Measurements from ENCODE around the gene AK6.

AK6 gene

DNA sequence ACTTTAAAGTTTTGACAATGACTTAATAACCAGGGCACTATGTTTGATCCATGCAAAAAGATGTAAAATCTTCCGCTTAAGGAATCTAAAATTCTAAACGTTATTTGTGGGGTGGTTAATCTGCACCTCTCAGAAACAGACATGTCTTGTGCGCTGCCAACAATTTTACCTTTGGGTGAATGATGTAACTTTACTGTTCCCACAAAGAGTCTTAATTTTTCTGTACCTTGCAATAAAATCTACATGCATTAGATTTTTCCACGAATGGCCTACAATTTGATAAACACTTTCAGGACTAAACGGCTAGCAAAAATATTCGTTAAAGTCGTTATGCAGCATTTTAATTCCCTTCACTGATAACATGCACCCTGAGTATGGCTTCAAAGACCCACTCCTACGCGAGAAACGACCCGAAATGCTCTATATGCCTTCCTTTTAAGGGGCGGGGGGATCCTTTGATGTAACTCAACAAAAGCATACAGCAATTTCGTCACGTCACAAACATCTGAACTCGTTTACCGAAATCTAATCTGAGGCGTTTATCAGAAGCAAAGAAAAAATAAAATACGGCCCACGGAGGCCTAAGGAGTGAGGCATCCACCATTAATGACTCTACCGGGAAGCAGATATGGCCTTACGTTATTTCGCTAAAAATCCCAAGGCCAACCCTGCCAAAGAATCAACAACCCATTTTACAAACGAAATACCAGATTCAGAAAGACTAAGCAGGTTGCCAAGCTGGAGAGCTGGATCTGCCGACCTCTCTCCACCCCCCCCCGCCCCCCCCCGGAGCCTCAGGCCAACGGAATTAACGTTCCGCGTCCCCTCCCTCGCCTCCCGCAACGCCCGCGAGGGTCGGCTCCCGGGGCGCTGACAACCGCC lies 621 bp downstream of the AK6 start:
- no peak for DNase-seq
- peaks cover 0 to 35% (median 15%) of the 10 kb centered on the region in 4 donors for H3K4me1 ChIP-seq
- TF ChIP-seq, protein P1, sequence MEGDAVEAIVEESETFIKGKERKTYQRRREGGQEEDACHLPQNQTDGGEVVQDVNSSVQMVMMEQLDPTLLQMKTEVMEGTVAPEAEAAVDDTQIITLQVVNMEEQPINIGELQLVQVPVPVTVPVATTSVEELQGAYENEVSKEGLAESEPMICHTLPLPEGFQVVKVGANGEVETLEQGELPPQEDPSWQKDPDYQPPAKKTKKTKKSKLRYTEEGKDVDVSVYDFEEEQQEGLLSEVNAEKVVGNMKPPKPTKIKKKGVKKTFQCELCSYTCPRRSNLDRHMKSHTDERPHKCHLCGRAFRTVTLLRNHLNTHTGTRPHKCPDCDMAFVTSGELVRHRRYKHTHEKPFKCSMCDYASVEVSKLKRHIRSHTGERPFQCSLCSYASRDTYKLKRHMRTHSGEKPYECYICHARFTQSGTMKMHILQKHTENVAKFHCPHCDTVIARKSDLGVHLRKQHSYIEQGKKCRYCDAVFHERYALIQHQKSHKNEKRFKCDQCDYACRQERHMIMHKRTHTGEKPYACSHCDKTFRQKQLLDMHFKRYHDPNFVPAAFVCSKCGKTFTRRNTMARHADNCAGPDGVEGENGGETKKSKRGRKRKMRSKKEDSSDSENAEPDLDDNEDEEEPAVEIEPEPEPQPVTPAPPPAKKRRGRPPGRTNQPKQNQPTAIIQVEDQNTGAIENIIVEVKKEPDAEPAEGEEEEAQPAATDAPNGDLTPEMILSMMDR (IDR thresholded peaks at IDR 0.05), result no peak
- H3K27me3 ChIP-seq, result no peaks in the 10 kb centered on the region
- intact Hi-C loops (cut with DNase I; ENCODE audit: low total_unique reads), result loop anchor here (5.0 to 10.0 kb wide), 2 partner anchors 134 to 276 kb away; partner anchors contain the start of genes CDK7 and SLC30A5
- H3K36me3 ChIP-seq, result peaks cover 18 to 35% (median 20%) of the 10 kb centered on the region in 3 donors
- H3K4me3 ChIP-seq, result peak overlapping the region; percentile 78 to 91
- peak overlapping the region; percentile 95 to 97 for H3K27ac ChIP-seq
- H3K9me3 ChIP-seq, result no peaks in the 10 kb centered on the region

- peaks cover 18 to 42% (median 20%) of the 10 kb centered on the region in 3 donors for H3K36me3 ChIP-seq
- no peaks in the 10 kb centered on the region for H3K9me3 ChIP-seq
- no peaks in the 10 kb centered on the region for H3K27me3 ChIP-seq
- H3K4me3 ChIP-seq, result peak overlapping the region in 1 of 2 donors; percentile 91
- intact Hi-C loops (cut with DNase I; ENCODE audit: low total_unique reads), result loop anchor here (5.0 to 10.0 kb wide), 2 partner anchors 133 to 275 kb away; partner anchors contain the start of genes CDK7 and SLC30A5
- peak overlapping the region in 1 of 2 donors; percentile 97 for H3K27ac ChIP-seq
- TF ChIP-seq, protein P1 (IDR thresholded peaks at IDR 0.05), result no peak
- peaks cover 0 to 35% (median 15%) of the 10 kb centered on the region in 4 donors for H3K4me1 ChIP-seq
- DNase-seq, result no peak
These were observed 1.5 kb downstream of the AK6 start for GRCh38 chr5:69367697-69368279.

GRCh38 chr5:69364850-69365249 lies 4.5 kb downstream of the AK6 start:
- intact Hi-C loops (cut with DNase I; ENCODE audit: low total_unique reads), result loop anchor here (5.0 to 10.0 kb wide), 2 partner anchors 130 to 273 kb away; partner anchors contain the start of genes CDK7 and SLC30A5

GRCh38 chr5:69364414-69364813 lies 4.9 kb downstream of the AK6 start:
- TF ChIP-seq, protein P1 (IDR thresholded peaks at IDR 0.05), result peak in 1 of 2 experiments; percentile 28
- H3K4me3 ChIP-seq, result no peak overlapping the region
- H3K36me3 ChIP-seq, result peaks cover 18 to 46% (median 20%) of the 10 kb centered on the region in 3 donors
- H3K27me3 ChIP-seq, result no peaks in the 10 kb centered on the region
- peaks cover 0 to 14% (median 3%) of the 10 kb centered on the region in 4 donors for H3K4me1 ChIP-seq
- no peak for DNase-seq
- intact Hi-C loops (cut with DNase I; ENCODE audit: low total_unique reads), result loop anchor here (10.0 kb wide), 1 partner anchor 130 kb away; the partner anchor contains the start of gene CDK7
- no peaks in the 10 kb centered on the region for H3K9me3 ChIP-seq
- no peak overlapping the region for H3K27ac ChIP-seq

More at GRCh38 chr5:69364850-69365249, 4.5 kb downstream of the AK6 start:
- no peaks in the 10 kb centered on the region for H3K9me3 ChIP-seq
- TF ChIP-seq, protein P1 (IDR thresholded peaks at IDR 0.05), result no peak
- no peak for DNase-seq
- no peak overlapping the region for H3K4me3 ChIP-seq
- H3K27ac ChIP-seq, result no peak overlapping the region
- peaks cover 0 to 14% (median 3%) of the 10 kb centered on the region in 4 donors for H3K4me1 ChIP-seq
- peaks cover 18 to 46% (median 20%) of the 10 kb centered on the region in 3 donors for H3K36me3 ChIP-seq
- no peaks in the 10 kb centered on the region for H3K27me3 ChIP-seq

GRCh38 chr5:69360442-69360841 lies 8.9 kb downstream of the AK6 start:
- Histone ChIP-seq H3K27ac (no peak overlapping the region), H3K36me3 (peaks cover 10 to 31% (median 20%) of the 10 kb centered on the region in 3 donors), H3K4me3 (no peak overlapping the region), H3K9me3 (no peaks in the 10 kb centered on the region), H3K27me3 (no peaks in the 10 kb centered on the region), H3K4me1 (no peaks in the 10 kb centered on the region)
- DNase-seq, result no peak
- TF ChIP-seq, protein P1 (IDR thresholded peaks at IDR 0.05), result no peak
- intact Hi-C loops (cut with DNase I; ENCODE audit: low total_unique reads), result loop anchor here (10.0 kb wide), 1 partner anchor 126 kb away; the partner anchor contains the start of gene CDK7

All from tibial artery (tissue), 4 donors.